Osteocyte (in vitro differentiated cells): ENCODE measurements around the gene ABCA13. TPM values are rescaled to one million over a fixed set of nuclear protein-coding genes. Genes with fewer than 3 reads are reported as not detected.

Experiments
- DNase-seq: peaks from one replicate; pipeline ENCODE4 v3.0.0; 2021; ENCODE audit warnings: mixed read lengths; ENCODE audit not compliant: unreplicated experiment; ENCODE audit errors: extremely low spot score
- H3K27ac Mint-ChIP-seq: one replicate; pipeline ENCODE4 v1.8.0; 2021; ENCODE audit warnings: mild to moderate bottlenecking, mixed read lengths; ENCODE audit not compliant: unreplicated experiment
- H3K27me3 Mint-ChIP-seq: one replicate; pipeline ENCODE4 v1.8.0; 2021; ENCODE audit warnings: mixed read lengths; ENCODE audit not compliant: unreplicated experiment
- H3K36me3 Mint-ChIP-seq: one replicate; pipeline ENCODE4 v1.8.0; 2021; ENCODE audit warnings: mixed read lengths; ENCODE audit not compliant: unreplicated experiment
- H3K4me1 Mint-ChIP-seq: one replicate; pipeline ENCODE4 v1.8.0; 2021; ENCODE audit warnings: mixed read lengths; ENCODE audit not compliant: unreplicated experiment
- H3K4me3 Mint-ChIP-seq: one replicate; pipeline ENCODE4 v1.8.0; 2021; ENCODE audit warnings: mild to moderate bottlenecking, moderate library complexity, mixed read lengths; ENCODE audit not compliant: unreplicated experiment
- H3K9me3 Mint-ChIP-seq: one replicate; pipeline ENCODE4 v1.8.0; 2021; ENCODE audit warnings: mixed read lengths; ENCODE audit not compliant: unreplicated experiment
- total RNA-seq: library from RNA; stranded (reverse); gene quantifications from 2 replicates; pipeline ENCODE4 v1.2.1, GENCODE V29; 2021
- TF ChIP-seq, protein P1 (sequence below): fragments of 200-600 bp; sonication (generic); IDR thresholded peaks from 2 replicates; pipeline ENCODE4 v1.5.0; 2021; ENCODE audit warnings: antibody characterized with exemption, mild to moderate bottlenecking, moderate library complexity

Gene ABCA13
- total RNA-seq, 1 donor from 2014 or later: 1.1 TPM

GRCh38 chr7:48667407-48667806 lies 496.1 kb downstream of the ABCA13 start:
- TF ChIP-seq, protein P1, sequence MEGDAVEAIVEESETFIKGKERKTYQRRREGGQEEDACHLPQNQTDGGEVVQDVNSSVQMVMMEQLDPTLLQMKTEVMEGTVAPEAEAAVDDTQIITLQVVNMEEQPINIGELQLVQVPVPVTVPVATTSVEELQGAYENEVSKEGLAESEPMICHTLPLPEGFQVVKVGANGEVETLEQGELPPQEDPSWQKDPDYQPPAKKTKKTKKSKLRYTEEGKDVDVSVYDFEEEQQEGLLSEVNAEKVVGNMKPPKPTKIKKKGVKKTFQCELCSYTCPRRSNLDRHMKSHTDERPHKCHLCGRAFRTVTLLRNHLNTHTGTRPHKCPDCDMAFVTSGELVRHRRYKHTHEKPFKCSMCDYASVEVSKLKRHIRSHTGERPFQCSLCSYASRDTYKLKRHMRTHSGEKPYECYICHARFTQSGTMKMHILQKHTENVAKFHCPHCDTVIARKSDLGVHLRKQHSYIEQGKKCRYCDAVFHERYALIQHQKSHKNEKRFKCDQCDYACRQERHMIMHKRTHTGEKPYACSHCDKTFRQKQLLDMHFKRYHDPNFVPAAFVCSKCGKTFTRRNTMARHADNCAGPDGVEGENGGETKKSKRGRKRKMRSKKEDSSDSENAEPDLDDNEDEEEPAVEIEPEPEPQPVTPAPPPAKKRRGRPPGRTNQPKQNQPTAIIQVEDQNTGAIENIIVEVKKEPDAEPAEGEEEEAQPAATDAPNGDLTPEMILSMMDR: no peak
- Mint-ChIP-seq H3K27me3 (no peaks in the 10 kb centered on the region), H3K4me1 (no peaks in the 10 kb centered on the region), H3K4me3 (no peak overlapping the region), H3K9me3 (no peaks in the 10 kb centered on the region), H3K27ac (no peak overlapping the region), H3K36me3 (no peaks in the 10 kb centered on the region)
- DNase-seq: no peak

DNA sequence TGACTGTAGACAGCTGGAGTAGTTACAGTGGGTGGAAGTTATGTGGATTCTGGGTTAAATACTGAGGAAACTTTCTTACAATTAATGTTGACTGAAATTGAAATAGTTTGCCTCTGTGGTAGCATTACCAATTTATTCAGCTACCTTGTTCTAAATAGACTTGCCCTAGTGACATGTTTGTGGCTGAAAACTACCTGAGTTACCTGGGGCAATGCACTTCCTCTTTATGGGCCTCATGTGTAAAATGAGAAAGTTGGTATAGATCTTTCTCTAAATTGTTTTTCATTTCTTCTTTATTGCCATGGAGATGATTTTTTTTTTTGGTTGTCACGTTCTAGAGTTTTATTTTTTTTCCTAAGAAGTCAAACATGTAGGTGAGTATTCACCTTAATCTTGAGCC lies 500.4 kb downstream of the ABCA13 start:
- TF ChIP-seq, protein P1: no peak
- DNase-seq: no peak
- H3K36me3 Mint-ChIP-seq: no peaks in the 10 kb centered on the region
- peaks cover 4% of the 10 kb centered on the region for H3K9me3 Mint-ChIP-seq
- no peaks in the 10 kb centered on the region for H3K4me1 Mint-ChIP-seq
- no peaks in the 10 kb centered on the region for H3K27me3 Mint-ChIP-seq
- H3K4me3 Mint-ChIP-seq: no peak overlapping the region
- no peak overlapping the region for H3K27ac Mint-ChIP-seq

DNA sequence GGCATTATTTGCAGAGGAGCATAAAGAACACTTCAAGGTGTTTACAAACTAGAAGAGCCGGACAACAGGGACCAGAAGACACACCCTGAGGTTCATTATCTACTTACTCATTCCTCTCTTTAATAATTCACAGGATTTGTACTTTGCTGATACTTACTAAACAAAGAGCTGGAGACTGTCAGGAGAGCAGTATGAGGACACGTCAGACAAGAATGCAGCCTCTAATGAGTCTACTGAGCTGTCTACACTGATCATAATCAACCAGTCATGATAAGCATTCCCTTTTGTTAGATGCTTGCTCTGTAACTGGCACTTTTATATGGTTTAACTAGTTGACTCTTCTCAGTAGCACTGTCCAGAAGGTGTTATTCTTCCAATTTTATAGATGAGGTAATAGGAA lies 509.7 kb downstream of the ABCA13 start:
- Mint-ChIP-seq H3K4me1 (no peaks in the 10 kb centered on the region), H3K4me3 (no peak overlapping the region), H3K36me3 (no peaks in the 10 kb centered on the region), H3K27me3 (no peaks in the 10 kb centered on the region), H3K27ac (no peak overlapping the region), H3K9me3 (no peaks in the 10 kb centered on the region)
- TF ChIP-seq, protein P1: no peak
- no peak for DNase-seq

GRCh38 chr7:48691788-48692187 lies 520.5 kb downstream of the ABCA13 start:
- Mint-ChIP-seq H3K36me3 (no peaks in the 10 kb centered on the region), H3K27me3 (no peaks in the 10 kb centered on the region), H3K27ac (no peak overlapping the region), H3K4me3 (no peak overlapping the region), H3K9me3 (peaks cover 5% of the 10 kb centered on the region), H3K4me1 (no peaks in the 10 kb centered on the region)
- no peak for DNase-seq
- TF ChIP-seq, protein P1: no peak

Other genes starting within 250 kb of the ABCA13 start
- gene PKD1L1, start 223.0 kb upstream of the ABCA13 start, total RNA-seq: 0.05 and 0.13 TPM in 2 replicates
- 28.8 and 33.9 TPM in 2 replicates for gene HUS1, start 191.8 kb upstream of the ABCA13 start, total RNA-seq
- gene SUN3, start 142.4 kb upstream of the ABCA13 start, total RNA-seq: not detected in 2 replicates
- not detected in 2 replicates for gene C7orf57, start 135.9 kb upstream of the ABCA13 start, total RNA-seq
- gene UPP1, start 82.2 kb upstream of the ABCA13 start, total RNA-seq: 26.8 and 27.3 TPM in 2 replicates